ENCODE results near the gene ARL3. TPM values are rescaled to one million over a fixed set of nuclear protein-coding genes. Genes with fewer than 3 reads are reported as not detected.
"Not testable (repeated sequence)": the region's sequence is repeated elsewhere in the genome, so short reads cannot be mapped to it uniquely, and the experiment has no call there.

The ARL3 gene
- total RNA-seq, 1 donor from 2014 or later = 11.1 TPM

DNA sequence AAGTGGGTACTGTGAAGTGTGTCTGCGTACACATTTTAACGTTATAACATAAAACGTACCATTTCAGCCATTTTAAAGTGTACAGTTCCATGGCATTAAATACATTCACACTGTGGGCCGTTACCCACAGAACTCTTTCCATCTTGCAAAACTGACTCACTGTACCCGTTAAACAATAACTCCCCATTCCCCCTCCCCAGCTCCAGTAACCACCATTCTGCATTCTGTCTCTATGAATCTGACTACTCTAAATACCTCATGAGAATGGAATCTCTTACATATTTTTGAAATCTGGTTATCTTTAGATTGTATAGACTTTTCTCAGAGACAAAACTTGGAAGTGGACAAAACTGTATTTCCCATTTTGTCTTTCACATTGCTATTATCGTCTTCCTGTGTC, 9.3 kb downstream of the ARL3 start:
- no peak for DNase-seq (ENCODE audit: low spot score)

DNA sequence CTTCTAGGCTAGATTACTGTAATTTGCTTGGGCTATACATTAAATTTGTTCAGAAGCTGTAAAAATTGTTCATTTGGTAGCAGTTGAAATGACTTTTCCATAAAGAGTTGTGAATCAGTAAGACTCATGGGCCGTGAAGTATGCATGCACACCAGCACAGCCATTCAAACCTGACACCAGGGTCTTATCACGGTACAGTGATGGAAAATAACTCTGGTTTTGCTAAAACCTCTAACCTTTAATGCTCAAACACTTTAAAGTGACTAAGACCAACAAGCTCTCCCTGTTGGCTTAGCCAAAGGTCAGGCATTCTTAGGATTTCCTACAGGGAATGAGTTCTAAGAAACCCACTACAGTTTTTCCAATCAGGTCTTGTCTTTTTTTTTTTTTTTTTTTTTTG, 11.5 kb downstream of the ARL3 start:
- DNase-seq (ENCODE audit: low spot score) = no peak

DNA sequence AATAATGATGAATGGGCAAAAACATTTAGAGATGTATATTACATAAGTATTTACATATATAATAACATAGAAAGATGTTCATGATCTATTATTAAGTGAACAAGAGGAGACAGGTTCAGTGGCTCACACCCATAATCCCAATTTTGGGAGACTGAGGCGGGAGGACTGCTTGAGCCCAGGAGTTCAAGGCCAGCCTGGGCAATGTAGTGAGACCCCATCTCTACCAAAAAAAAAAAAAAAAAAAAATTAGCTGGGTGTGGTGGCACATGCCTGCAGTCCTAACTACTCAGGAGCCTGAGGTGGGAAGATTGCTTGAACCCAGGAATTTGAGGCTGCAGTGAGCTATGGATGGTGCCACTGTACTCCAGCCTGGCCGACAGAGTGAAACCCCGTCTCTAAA, 12.4 kb downstream of the ARL3 start:
- no peak for DNase-seq (ENCODE audit: low spot score)

DNA sequence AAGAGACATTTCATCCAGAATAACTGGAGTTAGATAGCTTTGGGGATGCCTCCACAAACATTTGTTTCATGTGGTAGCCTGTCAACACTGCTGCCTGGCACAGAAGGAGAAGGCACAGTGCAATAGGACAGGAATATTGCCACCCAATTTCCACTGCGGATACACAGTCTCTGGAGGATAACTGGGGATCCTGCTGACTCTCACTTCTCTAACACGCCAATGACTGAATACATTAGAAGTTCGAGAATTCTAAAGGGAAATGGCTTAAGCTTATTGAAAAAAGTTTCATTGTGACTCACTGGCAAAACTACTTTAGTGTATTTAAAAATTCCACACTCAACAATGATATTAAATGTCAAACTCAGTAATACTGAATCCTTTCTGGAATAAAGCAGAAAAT, 12.9 kb downstream of the ARL3 start:
- DNase-seq (ENCODE audit: low spot score) = no peak

DNA sequence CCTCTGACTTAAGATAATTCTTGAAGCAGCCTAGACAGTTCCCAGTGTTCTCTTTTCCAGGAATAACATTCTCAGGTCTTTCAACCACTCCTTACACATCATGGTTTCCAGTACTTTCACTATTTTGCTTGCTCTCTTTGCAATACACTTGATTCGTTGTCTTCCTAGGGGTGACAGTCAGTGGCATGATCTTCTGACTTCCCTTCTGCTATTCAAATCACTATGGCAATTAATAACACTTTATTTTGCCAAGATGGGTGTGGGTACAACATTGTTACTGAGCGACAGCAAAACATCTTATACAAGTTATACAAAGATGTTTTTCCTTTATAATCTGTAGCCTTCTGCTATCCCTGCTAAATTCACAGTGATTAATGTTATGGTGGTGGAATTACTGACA, 15.3 kb downstream of the ARL3 start:
- no peak for DNase-seq (ENCODE audit: low spot score)

DNA sequence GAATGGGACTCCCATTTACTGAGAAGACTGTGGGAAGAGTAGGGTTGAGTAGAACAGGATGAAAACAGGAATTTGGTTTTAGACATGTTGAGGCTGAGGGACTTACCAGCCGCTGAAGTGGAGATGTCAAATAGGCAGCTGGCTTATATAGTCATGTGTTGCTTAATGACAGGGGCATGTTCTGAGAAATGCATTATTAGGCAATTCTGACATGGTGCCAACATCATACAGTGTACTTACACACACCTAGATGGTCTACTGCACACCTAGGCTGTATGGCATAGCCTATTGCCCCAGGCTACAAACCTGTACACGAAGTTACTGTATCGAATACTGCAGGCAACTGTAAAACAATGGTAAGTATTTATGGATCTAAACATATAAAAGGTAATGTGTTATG, 17.5 kb downstream of the ARL3 start:
- DNase-seq (ENCODE audit: low spot score) = no peak

DNA sequence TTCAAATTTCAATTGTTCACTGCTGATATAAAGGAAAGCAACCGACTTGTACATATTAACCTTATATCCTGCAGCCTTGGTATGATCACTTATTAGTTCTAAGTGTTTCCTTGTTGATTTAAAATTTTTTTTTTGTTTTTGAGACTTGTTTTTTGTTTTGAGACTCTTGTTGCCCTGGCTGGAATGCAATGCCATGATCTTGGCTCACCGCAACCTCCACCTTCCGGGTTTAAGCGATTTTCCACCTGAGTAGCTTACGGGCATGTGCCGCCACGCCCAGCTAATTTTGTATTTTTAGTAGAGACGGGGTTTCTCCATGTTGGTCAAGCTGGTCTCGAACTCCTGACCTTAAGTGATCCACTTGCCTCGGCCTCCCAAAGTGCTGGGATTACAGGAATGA, 18.8 kb downstream of the ARL3 start:
- DNase-seq (ENCODE audit: low spot score) = not testable (repeated sequence)

DNA sequence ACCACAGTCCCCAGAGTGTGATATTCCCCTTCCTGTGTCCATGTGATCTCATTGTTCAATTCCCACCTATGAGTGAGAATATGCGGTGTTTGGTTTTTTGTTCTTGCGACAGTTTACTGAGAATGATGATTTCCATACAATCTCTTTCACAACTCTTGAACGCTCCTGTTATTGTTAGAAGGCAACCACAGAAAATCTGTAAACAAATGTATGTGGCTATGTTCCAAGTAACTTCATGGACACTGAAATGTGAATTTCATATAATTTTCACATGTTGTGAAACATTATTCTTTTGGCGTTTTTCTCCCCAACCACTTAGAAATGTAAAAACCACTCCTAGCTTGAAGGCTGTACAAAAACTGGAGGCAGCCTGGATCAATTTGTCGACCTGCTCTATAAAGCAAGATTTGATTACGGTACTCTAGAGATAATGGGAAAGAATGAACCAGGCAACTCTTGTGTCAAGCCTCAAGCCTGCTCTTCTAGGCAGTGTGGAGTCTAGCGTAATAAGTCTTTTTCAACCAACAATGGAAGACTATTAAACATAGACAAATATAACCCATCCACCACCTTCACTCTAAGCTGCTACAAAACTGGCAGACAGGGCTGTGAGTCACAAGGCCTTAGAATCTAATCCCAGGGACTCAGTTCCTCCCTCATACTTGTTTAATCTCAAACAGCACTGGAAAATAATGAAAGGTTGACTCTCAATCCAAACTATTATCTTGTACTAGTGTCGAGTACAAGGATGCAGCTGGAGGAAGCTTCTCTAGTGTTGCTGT, 22.7 kb downstream of the ARL3 start:
- DNase-seq (ENCODE audit: low spot score) = no peak

DNA sequence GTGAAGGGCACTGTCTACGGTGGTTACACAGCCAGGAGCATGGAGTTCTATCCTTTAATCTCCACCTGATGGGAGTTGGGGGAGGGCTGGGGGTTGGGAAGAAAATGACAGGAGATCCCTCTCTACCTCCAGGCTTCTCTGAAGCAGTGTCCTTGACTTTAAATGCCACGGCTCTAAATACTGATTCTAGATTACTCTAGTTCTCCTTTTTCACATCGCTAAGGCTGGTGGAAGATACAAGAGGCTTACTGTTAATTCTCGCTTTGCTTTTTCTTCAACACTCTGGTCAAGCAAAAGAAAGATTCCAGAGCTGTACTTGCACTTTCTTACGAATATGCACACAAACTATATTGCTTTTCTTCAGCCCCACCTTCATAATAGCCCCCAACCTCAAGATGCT, 30.5 kb downstream of the ARL3 start:
- no peak for DNase-seq (ENCODE audit: low spot score)

DNA sequence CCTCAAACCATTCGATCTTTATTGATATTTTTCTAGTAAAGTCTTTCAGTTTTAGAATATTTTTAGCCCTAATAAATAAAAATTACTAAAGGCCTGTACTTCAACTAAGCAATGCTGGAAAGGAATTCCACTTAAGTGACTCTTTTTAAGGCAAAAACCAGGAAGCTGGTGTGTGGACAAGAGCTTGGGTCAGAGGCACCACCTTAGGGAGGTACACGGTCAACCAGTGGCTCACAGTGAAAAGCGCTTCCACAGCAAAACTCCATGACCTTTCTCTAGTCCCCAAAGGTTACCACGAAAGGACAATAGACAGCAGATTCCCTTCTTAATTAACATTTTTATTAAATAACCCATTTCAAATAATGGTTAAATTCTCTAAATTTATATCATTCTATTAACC, 31.2 kb downstream of the ARL3 start:
- no peak for DNase-seq (ENCODE audit: low spot score)

DNA sequence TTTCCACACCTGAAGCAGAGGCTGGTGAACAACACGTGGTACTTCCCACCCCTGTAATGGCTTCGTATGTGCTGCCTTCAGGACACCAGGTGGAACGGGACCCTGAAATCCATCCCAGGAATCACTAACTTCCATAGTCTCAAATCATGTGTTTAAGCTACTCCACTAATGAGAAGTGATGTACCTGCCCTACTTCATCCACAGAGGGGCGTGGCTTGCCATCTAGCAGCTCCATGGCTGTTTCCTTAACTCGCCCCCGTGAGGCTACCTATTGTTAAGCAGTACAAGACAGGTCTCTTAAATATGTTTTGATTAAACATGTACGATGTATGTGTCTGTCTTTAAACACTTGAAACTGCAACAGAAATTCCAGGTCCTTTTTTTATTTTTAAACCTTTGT, 31.8 kb downstream of the ARL3 start:
- DNase-seq (ENCODE audit: low spot score) = no peak

DNA sequence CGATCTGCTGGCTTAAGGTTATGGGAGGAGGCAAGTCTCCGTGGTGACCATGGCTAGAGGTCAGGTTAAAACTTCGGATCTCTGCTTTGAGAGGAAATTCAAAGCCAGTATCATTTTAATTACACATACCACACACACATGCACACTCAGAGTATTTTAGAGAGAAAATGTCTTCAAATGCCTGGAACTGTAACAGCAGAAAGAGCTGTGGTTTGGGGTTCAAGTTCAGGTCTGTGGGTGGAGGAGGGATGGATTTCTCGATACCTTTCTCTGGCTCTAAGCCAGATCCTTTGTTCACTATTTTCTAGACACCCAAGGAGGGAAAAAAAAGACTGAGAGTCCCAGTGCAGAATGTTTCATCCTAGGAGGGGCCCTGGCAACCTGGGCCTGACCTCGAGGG, 32.5 kb downstream of the ARL3 start:
- no peak for DNase-seq (ENCODE audit: low spot score)

DNA sequence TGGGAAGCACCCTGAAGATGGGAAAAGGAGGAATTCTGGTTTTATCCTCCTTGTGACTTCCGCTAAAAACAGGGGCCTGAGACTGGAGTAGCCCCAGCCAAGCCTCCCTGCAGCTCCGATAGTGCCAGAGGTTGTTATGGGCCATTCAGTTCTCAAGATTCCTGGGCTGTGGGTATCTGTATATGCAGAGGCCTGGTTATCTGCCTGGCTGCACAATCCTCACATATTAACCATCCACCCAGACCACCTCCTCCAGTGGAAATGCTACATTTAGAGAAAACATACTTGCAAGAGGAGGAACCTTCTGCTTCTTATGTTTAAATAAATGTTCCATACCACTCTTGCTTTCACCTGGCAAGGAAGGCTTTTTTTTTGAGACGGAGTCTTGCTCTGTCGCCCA, 34.6 kb downstream of the ARL3 start:
- DNase-seq (ENCODE audit: low spot score) = no peak

DNA sequence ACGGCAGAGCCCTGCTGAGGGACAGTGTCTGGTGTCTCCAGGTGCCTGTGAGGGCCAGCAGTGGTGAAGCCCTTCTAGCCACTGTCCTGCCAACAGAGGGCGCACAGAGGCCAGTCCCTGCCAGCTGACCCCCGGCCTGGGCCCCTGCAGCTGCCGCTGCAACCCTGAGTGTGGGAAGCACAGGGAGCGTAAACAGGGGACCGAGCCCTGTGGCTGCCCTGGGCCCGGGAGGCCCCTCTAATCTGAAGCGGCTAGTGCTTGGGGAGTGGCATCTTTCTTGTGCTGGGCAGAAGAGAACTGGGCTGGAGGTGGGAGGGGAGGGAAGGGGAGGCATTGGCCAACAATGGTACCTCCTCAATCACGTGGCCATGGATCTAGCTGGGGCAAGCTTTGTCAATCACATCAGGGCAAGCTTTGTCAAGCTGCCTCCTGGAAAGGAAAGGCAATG, 35.3 kb downstream of the ARL3 start:
- DNase-seq (ENCODE audit: low spot score) = peak; percentile 55

DNA sequence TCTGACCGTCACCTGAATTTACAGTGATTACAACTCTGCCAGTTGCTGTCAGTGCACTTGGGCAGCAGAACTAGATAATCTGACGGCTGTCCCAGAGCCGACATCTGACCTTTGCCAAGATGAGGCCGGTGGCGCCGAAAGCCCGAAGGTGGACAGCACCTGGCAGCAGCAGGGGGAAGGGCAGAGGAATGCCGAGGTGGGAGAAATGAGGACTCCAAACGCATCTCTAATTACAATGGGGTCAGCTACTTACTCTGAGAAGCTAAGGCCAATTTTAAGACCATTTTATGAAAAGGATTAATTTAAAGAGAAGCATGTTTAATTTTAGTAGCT, 36.2 kb downstream of the ARL3 start:
- DNase-seq (ENCODE audit: low spot score) = no peak

DNA sequence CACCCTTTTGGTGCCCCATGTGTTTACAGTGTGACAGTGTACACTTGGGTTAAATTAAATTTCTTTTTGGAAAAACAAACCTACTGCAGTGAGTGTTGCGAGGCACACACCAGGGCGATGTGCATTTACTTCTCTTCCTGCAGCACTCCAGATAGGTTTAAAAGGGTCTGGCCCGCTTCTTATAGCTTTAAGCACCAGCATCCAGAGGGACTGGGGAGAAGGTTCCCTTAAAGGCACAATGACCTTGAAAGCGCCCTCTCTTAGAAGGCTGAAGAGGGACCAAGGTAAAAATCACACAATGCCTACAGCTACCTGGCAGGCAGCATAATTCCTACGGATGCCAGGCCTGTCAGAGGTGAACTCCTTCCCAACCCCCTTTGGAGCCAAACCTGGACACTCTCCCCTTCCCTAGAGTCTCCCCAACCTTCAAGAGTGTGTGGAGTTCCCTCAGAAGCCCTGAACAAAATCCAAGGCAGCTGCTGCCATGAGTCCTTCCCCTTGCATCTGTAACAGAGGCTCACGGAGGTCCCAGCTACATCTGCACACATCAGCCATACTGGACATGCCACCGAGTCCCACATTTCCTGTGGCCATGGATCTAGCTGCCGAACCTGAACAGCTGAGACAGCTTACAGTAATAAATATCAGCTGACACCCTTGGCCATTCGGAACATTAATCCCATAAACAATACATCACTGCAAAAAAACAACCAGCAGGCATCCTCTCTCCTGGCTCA, 36.7 kb downstream of the ARL3 start:
- no peak for DNase-seq (ENCODE audit: low spot score)

DNA sequence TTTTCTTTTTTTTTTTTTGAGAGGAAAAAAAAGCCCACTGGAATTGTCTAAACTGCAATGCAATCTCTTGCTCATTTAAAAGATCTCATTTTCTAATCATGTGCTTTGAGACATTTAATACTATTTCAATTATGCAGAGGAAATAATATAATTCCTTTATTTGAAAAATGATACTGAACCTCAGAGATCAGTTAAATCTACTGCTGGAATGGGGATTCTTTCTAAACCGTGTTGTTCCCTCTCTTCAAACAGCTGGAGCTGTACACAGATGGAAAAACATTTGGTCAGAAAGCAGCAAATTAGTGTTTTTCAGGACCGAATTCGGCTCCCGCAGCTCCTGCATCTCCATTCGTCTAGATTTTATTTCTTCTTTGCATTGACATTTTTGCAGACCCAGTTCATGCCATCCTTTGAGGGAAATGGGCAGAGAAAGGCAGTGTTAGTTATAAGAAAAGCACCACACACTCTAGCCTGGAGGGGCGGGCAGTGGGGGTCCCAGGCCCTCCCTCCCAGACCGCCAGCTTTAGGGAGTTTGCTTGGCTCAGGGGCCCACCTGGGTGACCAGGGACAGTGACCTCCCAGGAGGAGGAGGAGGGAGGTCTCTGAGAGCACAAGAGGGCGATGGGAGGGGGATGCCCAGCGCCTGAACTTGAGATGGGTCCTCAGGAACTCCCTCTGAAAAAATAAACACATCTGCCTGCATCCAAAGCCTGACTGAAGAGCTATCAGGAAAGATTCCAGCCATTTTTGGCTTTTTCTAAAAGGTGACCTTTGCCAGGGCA, 37.5 kb downstream of the ARL3 start:
- no peak for DNase-seq (ENCODE audit: low spot score)

DNA sequence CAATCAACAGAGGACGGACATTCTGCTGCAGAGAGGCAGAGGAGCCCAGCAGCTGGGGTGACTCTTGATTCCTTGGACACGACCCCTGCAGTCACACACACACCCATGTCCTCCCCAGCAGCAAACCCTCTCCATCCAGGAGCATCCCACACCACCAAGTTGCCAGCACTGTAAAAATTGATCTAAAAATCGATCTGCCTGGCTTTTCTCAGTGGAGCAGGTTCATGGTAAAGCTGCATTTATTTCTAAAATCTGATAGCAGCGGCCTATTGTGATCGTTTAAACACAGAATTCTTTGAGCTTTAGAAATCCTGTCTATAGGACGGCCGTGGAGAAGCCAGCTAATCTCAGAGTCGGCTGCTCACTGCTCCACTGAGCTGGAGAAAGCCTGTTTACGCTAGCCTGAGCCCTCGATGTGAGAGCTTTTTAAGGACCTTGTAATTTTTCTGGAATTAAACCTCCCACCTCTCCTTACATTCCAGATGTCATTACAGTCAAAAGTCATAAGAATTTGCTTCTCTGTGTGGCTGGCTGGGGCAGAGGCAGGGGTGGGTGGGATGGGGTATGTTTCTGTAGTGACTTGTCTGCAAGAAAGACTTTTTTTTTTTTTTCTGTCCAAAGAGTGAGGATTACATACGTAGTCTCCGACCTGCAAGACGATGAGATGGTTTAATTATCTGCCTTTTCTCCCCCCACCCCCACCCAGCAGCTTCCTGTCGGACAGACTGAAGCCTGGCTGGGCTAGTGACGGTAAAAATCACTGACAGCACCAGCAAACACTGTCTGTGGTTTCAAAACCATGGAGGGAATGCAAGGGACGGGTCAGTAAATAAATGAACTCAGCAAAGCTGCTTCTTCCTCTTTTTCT, 38.3 kb downstream of the ARL3 start:
- peak; percentile 57 for DNase-seq (ENCODE audit: low spot score)

DNA sequence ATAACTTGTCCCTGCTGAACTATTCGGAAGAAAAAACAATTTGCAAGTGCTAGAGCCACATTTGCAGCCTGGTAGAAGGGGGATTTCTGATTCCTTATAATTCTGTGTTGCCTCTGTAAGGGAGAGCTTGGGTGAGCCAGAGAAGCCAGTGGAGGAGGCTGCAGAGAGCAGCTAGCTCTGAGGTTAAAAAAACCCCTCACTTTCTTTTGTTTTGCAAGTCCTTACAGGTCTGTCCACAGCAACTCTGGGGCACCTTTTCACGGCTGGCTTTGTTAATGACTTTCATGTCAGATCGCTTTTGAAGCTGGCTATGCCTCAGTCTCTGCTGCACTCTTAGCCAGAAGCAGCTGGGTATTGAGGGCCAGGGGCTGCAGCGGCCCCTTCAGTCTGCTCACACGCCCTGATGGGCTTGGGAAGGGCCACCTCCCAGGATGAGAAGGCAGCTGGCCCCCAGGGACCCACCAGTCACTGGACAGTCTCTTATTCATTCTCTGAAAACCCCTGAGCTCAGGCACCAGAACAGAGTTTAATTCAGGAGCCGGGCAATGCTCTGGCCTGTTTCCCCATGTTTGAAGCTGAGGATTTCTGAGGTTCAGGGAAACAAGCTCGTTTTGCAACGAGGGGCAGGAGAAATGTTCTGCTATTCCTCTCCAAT, 39.1 kb downstream of the ARL3 start:
- DNase-seq (ENCODE audit: low spot score) = no peak

DNA sequence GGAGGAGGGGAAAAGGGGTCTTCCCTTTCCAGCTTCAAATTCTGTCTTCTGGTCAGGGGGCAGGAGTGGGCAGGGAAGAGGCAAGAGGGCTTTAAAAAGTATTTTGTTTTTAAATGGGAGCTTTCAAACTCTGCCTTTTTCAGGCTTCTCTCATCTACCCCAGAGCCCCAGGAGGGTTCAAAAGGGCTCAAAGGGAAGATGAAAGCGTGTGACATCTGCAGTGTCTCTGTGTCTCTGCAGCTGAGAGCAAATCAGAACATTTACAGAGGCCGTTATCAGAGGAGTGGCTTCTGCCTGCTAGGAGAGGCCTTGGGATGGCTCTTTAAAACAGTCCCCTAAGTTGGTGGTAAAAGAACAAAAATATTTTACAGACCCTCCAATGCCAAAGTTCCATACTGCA, 39.6 kb downstream of the ARL3 start:
- DNase-seq (ENCODE audit: low spot score) = no peak

DNA sequence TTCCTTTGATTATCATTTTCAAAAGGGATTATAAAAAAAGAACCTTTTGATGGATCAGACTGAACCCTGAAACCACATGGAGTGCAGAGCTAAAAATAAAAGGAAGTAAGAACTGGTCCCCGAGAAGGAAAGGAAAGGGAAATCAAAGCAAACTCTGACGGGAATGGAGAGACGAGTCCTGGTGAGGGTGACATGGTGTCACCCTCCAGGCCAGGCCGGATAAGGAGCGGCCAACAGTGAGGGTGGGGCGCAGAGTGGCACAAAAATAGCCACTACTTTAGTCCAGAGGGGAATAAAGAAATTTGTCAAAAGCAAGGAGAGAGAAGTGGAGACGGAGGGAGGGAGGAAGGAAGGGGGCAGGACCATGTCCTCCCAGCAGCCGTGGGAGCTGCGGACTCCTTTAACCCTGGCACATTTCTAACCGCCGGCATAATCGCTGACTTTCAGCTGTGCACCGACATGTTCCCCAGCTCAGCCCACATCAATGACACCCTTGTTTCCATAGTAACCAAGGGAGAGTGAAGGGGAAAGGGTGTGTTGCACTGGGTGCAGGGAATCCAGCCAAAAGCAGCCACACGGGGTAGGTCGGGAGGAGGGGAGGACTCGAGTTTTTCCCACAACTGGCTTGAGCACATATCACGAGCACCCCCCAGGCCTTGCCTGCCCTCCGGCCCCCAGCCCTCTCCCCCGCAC, 40.2 kb downstream of the ARL3 start:
- no peak for DNase-seq (ENCODE audit: low spot score)

Measured in mucosa of gallbladder (tissue), 1 donor.